Measurements from ENCODE around the gene GRK5. TPM values are rescaled to one million over a fixed set of nuclear protein-coding genes. Genes with fewer than 3 reads are reported as not detected.
A peak's percentile ranks its signal among the peaks of the same experiment; 100 is the strongest.

Gene GRK5
- total RNA-seq, 4 donors from 2014 or later = 6.0 to 111 (median 9.5) TPM

DNA sequence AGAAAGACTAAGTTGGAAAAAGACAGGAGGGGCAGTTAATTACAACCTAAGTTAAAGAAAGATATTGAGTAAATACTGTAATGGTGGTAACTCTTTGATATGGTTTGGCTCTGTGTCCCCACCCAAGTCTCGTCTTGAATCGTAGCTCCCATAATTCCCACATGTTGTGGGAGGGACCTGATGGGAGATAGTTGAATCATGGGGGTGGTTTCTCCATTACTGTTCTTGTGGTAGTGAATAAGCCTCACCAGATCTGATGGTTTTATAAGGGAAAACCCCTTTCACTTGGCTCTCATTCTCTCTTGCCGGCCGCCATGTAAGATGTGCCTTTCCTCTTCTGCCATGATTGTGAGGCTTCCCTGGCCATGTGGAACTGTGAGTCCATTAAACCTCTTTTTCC is 143.8 kb downstream of the GRK5 start:
- in situ Hi-C loops (cut with MboI; ENCODE audit: low pct_ligation_motif_present in 1 of 4, low pct_unique_long_range_greater_than_20kb in 1 of 4, low sequenced_read_pairs in 3 of 4) = no loop called here
- intact Hi-C loops (cut with DNase I; ENCODE audit: low total_unique reads) = no loop called here
- Histone ChIP-seq H3K27me3 (no peaks in the 10 kb centered on the region), H3K27ac (peak overlapping the region in 3 of 4 donors; percentile 3 to 61 (median 10)), H3K4me3 (no peak overlapping the region), H3K9me3 (peaks cover 6 to 7% of the 10 kb centered on the region in 2 donors), H3K36me3 (no peaks in the 10 kb centered on the region), H3K4me1 (peaks cover 3 to 20% (median 15%) of the 10 kb centered on the region in 4 donors)
- TF ChIP-seq CTCF (IDR thresholded peaks at IDR 0.05) (no peak), EP300 (IDR thresholded peaks at IDR 0.05; ENCODE audit: low read depth) (no peak), POLR2AphosphoS5 (IDR thresholded peaks at IDR 0.05) (no peak), POLR2A (IDR thresholded peaks at IDR 0.05) (no peak)
- 84 to 90% methylated on average over 2 to 4 of the region's 4 CpGs for WGBS, 2 donors (ENCODE audit: low coverage in 1 of 2)
- no peak for DNase-seq

DNA sequence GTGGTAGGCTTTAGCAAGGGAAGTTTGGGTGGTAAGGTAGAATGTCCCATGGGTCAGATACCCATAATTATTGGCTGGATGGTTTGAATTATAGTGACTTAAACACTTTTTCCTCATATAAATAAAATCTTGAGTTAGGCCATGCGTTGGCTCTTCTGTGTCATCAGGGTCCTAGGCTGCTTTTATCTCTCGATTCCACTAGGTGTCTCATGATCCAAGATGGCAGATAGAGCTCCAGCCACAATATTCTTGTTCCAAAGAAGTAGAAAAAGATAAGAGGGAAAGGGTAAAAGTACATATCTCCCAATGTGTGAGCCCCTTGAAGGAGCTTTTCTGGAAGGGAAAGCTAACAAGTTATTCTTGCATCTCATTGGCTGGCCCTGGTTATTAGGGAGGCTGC is 144.7 kb downstream of the GRK5 start:
- Histone ChIP-seq H3K9me3 (peaks cover 7 to 8% of the 10 kb centered on the region in 2 donors), H3K36me3 (no peaks in the 10 kb centered on the region), H3K4me3 (no peak overlapping the region), H3K27me3 (no peaks in the 10 kb centered on the region), H3K4me1 (peaks cover 3 to 20% (median 15%) of the 10 kb centered on the region in 4 donors), H3K27ac (no peak overlapping the region)
- intact Hi-C loops (cut with DNase I; ENCODE audit: low total_unique reads) (no loop called here), in situ Hi-C loops (cut with MboI; ENCODE audit: low pct_ligation_motif_present in 1 of 4, low pct_unique_long_range_greater_than_20kb in 1 of 4, low sequenced_read_pairs in 3 of 4) (no loop called here)
- TF ChIP-seq CTCF (IDR thresholded peaks at IDR 0.05) (no peak), POLR2AphosphoS5 (IDR thresholded peaks at IDR 0.05) (no peak), POLR2A (IDR thresholded peaks at IDR 0.05) (no peak), EP300 (IDR thresholded peaks at IDR 0.05; ENCODE audit: low read depth) (no peak)
- WGBS, 2 donors (ENCODE audit: low coverage in 1 of 2) = 64 to 100% methylated on average over 2 of the region's 2 CpGs
- DNase-seq = no peak

- peaks cover 7 to 20% (median 15%) of the 10 kb centered on the region in 4 donors for H3K4me1 ChIP-seq
Observed at GRCh38 chr10:119352807-119353206, 145.4 kb downstream of the GRK5 start.

GRCh38 chr10:119353421-119353820 is 146.1 kb downstream of the GRK5 start:
- peaks cover 7 to 20% (median 15%) of the 10 kb centered on the region in 4 donors for H3K4me1 ChIP-seq
- H3K27ac ChIP-seq = no peak overlapping the region
- peaks cover 7 to 8% of the 10 kb centered on the region in 2 donors for H3K9me3 ChIP-seq
- in situ Hi-C loops (cut with MboI; ENCODE audit: low pct_ligation_motif_present in 1 of 4, low pct_unique_long_range_greater_than_20kb in 1 of 4, low sequenced_read_pairs in 3 of 4) = no loop called here
- H3K4me3 ChIP-seq = no peak overlapping the region
- intact Hi-C loops (cut with DNase I; ENCODE audit: low total_unique reads) = no loop called here
- DNase-seq = no peak
- no peaks in the 10 kb centered on the region for H3K27me3 ChIP-seq
- 83 to 100% methylated on average over 1 to 2 of the region's 2 CpGs for WGBS, 2 donors (ENCODE audit: low coverage in 1 of 2)
- H3K36me3 ChIP-seq = no peaks in the 10 kb centered on the region
- TF ChIP-seq POLR2AphosphoS5 (IDR thresholded peaks at IDR 0.05) (no peak), EP300 (IDR thresholded peaks at IDR 0.05; ENCODE audit: low read depth) (no peak), POLR2A (IDR thresholded peaks at IDR 0.05) (no peak), CTCF (IDR thresholded peaks at IDR 0.05) (no peak)

More at GRCh38 chr10:119352807-119353206, 145.4 kb downstream of the GRK5 start:
- peaks cover 7 to 8% of the 10 kb centered on the region in 2 donors for H3K9me3 ChIP-seq
- intact Hi-C loops (cut with DNase I; ENCODE audit: low total_unique reads) (no loop called here), in situ Hi-C loops (cut with MboI; ENCODE audit: low pct_ligation_motif_present in 1 of 4, low pct_unique_long_range_greater_than_20kb in 1 of 4, low sequenced_read_pairs in 3 of 4) (no loop called here)
- no peak overlapping the region for H3K4me3 ChIP-seq
- H3K27ac ChIP-seq = no peak overlapping the region
- TF ChIP-seq EP300 (IDR thresholded peaks at IDR 0.05; ENCODE audit: low read depth) (no peak), POLR2A (IDR thresholded peaks at IDR 0.05) (no peak), CTCF (IDR thresholded peaks at IDR 0.05) (no peak), POLR2AphosphoS5 (IDR thresholded peaks at IDR 0.05) (no peak)
- no peaks in the 10 kb centered on the region for H3K27me3 ChIP-seq
- no peak for DNase-seq
- WGBS, 2 donors (ENCODE audit: low coverage in 1 of 2) = 93% methylated on average over 6 of the region's 6 CpGs; no CpG with 5 or more reads in 1 of the 2 donors
- no peaks in the 10 kb centered on the region for H3K36me3 ChIP-seq
